Measurements from ENCODE around the gene SPSB1.

- TF ChIP-seq CTCF (optimal IDR thresholded peaks at IDR 0.05 in 1 of 3, IDR thresholded peaks at IDR 0.05 in 1 of 3, conservative IDR thresholded peaks at IDR 0.05 in 1 of 3; ENCODE audit: extremely low read depth in 1 of 3, insufficient read depth in 2 of 3, low read length in 3 of 3) (no peak), EZH2 (IDR thresholded peaks at IDR 0.05; ENCODE audit: low read length) (no peak)
Observed at GRCh38 chr1:9416506-9416905, 123.8 kb downstream of the SPSB1 start.

Measured in keratinocyte (primary cell).